NCI-H1930 (cell line): ENCODE measurements around the gene HM13.
"Not testable (repeated sequence)": the region's sequence is repeated elsewhere in the genome, so short reads cannot be mapped to it uniquely, and the experiment has no call there.

Experiments used
- DNase-seq, 2 experiments: peaks; one replicate each; lab custom pipeline; 2025; lab: John Stamatoyannopoulos, UW

HM13 gene

GRCh38 chr20:31590717-31591225, 76.5 kb downstream of the HM13 start:
- no peak for DNase-seq

- DNase-seq, result no peak
Measured at GRCh38 chr20:31593221-31594001, 79.2 kb downstream of the HM13 start.

DNA sequence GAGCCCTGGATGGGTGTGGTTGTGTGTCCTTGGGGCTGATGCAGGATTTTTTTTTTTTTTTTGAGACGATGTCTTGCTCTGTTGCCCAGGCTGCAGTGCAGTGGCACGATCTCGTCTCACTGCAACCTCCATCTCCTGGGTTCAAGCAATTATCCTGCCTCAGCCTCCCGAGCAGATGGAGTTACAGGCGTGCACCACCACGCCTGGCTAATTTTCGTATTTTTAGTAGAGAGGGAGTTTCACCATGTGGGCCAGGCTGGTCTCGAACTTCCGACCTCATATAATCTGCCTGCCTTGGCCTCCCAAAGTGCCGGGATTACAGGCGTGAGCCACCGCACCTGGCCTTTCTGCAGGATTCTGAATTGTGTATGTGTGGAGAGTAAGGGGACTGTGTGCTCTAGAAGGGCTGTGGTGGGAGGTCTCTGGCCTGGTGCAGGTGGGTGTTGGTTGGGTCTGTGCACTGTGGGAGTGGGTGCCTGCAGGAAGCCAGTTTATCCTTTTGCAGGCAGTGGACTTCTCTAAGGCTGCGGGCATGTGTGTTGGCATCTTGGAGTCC, 79.8 kb downstream of the HM13 start:
- no peak for DNase-seq

DNA sequence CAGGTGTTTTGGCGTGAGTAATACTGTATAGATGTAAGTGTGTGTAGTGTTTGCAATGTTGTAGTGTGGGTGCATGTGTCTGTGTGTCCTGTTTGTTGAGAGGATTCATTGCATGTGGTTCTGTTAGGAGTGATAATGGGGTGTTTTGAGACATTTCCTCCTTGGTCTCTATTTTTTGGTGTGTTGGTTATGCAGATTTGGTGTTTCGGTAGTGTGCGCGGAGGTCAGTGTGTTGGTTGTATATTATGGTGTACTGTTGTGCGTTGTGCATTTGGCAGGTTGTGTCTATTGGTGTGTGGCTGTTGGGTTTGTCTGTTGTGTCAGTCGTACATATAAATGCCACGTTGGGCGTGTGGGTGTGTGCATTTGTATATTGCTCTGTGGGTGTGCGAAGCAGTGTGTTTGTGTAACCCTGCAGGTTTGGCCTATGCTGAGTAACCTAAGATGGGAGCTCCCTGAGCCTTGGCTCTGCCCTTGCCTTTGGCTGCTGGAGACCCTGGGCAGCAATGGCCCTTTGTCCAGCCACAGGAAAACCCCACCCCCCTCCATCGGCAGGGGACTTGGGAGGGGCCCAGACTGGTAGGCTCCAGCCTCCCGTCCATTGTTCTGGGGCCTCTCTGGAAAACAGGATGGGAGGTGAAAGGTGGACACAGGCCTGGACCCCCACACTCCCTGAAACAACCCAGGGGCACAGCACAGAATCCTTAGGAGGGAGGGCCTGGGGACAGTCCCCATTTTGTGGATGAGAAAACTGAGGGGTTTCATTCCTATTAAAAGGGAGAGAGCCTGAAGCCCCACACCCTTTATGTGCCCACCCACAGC, 80.5 kb downstream of the HM13 start:
- no peak for DNase-seq

- DNase-seq, result no peak
Measured at GRCh38 chr20:31595380-31595653, 81.1 kb downstream of the HM13 start.

GRCh38 chr20:31595654-31596411, 81.6 kb downstream of the HM13 start:
- DNase-seq, result no peak

DNA sequence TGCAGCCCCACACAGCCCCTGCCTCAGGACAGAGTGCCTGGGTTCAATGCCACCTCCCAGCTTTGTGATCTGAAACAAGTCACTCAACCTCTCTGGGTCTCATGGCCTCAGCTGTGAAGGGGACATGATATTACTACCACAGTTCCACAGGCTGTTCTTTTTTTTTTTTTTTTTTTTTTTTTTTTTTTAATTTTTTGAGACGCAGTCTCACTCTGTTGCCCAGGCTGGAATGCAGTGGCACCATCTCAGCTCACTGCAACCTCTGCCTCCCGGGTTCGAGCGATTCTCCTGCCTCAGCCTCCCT, 82.1 kb downstream of the HM13 start:
- not testable (repeated sequence) for DNase-seq

- no peak for DNase-seq
Measured at GRCh38 chr20:31596831-31597480, 82.7 kb downstream of the HM13 start.

DNA sequence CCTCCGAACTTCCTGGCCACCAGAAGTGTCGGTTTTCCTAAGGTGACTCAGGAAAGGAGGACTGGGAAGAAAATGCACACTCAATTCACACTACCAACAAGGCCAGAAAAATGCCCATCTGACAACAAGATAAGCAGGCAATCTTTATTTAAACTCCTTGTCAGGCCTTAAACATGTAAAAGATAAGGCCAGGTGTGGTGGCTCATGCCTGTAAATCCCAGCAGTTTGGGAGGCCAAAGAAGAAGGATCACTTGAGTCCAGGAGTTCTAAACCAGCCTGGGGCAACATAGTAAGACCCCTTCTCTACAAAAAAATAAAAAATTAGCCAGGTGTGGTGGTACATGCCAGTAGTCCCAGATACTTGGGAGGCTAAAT, 83.2 kb downstream of the HM13 start:
- no peak for DNase-seq

GRCh38 chr20:31602431-31602778, 88.2 kb downstream of the HM13 start:
- DNase-seq, result no peak

DNA sequence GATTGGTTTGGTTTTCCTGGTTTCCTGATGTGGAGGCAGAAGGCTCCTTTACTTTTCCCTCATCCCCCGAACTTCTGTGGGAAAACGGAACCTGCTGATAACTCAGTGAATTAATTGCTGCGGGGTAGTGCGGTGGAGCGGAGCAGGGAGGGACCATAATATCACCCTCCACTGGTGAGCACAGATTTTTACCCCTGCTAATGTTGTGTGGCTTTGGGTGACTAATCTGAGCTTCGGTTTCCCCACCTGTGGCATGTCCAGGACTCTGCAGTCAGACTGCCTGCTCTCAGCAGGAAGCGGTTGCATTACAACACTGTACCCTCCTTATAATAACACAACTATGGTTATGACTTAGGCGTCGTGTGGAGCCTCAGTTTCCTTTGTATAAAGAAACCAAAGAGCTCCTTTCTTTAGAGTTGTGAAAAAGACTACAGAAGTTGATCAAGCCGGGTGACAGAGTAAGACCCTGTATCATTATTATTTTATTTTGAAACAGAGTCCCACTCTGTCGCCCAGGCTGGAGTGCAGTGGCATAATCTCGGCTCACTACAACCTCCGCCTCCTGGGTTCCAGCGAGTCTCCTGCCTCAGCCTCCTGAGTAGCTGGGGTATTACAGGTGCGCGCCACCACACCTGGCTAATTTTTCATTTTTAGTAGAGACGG, 88.7 kb downstream of the HM13 start:
- DNase-seq, result no peak

DNA sequence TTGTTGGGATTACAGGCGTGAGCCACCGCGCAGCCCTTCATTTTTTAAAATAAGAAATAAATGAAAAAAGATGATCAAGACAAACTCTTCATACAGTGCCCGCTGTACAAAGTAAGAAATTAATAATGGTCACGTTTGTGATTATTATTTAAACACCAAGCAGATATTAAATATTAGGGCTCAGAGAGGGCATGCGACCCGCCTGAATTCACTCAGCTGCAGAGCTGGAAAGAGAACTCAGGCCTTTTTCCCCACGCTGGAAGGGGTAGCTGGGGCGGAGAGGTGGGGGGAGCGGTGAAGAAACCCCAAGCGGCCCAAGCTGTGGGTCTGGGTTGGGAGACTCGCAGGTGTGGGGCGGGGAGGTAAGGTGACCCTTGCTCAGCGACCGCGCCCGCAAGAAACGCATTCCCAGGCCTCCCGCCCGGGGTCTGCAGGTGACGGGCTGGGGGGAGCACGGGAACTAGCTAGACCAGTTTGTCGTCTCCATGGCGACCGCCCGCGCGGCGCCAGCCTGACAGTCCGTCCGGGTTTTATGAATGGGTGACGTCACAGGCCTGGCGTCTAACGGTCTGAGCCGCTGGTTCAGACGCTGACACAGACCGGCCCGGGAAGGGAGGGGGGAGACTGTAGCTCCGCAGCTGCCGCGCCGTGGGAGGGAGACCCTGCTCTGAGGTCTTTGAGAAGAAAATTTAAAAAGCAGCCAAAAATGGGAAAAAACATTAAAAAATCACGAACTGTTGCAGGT, 89.8 kb downstream of the HM13 start:
- peak; percentile 99 to 100 for DNase-seq

GRCh38 chr20:31604567-31605030, 90.4 kb downstream of the HM13 start:
- peak in 1 of 2 experiments; percentile 75 for DNase-seq

DNA sequence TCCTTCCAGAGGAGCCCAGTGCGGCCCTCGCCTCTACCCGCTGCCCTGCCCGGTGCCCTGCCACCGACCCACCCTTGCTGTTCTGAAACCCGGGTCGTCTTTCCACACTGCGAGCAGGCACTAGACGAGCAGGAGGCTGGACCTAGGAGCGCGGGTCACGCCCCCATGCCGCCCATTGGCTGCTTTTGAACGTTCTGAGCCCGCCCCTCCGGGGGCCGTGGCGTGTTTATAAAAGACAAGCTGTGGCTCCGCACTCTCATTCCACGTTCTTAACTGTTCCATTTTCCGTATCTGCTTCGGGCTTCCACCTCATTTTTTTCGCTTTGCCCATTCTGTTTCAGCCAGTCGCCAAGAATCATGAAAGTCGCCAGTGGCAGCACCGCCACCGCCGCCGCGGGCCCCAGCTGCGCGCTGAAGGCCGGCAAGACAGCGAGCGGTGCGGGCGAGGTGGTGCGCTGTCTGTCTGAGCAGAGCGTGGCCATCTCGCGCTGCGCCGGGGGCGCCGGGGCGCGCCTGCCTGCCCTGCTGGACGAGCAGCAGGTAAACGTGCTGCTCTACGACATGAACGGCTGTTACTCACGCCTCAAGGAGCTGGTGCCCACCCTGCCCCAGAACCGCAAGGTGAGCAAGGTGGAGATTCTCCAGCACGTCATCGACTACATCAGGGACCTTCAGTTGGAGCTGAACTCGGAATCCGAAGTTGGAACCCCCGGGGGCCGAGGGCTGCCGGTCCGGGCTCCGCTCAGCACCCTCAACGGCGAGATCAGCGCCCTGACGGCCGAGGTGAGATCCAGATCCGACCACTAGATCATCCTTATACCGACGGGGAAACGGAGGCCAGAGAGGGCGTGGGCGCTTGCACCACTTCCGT, 91.0 kb downstream of the HM13 start, which contains the start of gene ID1:
TSS of gene ID1 (plus strand) at position 259 of the 871 bp plus-strand sequence. CDS start at position 358, 99 bp downstream.
- peak; percentile 98 to 99 for DNase-seq

DNA sequence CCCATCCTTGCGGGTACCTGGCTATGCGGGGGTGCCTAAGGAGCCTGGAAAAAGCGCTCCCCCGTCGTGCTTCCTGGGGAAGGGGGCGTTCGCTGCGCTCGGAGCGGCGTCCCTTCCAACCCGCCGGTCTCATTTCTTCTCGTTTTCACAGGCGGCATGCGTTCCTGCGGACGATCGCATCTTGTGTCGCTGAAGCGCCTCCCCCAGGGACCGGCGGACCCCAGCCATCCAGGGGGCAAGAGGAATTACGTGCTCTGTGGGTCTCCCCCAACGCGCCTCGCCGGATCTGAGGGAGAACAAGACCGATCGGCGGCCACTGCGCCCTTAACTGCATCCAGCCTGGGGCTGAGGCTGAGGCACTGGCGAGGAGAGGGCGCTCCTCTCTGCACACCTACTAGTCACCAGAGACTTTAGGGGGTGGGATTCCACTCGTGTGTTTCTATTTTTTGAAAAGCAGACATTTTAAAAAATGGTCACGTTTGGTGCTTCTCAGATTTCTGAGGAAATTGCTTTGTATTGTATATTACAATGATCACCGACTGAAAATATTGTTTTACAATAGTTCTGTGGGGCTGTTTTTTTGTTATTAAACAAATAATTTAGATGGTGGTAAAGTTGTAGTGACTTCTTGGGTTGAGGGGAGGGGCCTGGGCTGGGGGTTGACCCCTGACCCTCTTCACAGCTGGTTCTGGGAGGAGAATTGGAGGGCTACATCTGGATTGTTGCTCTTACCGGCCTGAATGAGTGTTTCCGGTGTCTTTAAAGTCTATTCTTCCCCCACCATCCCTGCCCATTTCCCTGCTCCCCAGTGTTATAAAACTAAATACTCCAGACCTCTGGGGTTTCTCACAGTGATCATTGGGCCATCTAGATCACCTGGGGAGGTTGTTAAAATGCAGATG, 91.9 kb downstream of the HM13 start:
- DNase-seq, result no peak

DNA sequence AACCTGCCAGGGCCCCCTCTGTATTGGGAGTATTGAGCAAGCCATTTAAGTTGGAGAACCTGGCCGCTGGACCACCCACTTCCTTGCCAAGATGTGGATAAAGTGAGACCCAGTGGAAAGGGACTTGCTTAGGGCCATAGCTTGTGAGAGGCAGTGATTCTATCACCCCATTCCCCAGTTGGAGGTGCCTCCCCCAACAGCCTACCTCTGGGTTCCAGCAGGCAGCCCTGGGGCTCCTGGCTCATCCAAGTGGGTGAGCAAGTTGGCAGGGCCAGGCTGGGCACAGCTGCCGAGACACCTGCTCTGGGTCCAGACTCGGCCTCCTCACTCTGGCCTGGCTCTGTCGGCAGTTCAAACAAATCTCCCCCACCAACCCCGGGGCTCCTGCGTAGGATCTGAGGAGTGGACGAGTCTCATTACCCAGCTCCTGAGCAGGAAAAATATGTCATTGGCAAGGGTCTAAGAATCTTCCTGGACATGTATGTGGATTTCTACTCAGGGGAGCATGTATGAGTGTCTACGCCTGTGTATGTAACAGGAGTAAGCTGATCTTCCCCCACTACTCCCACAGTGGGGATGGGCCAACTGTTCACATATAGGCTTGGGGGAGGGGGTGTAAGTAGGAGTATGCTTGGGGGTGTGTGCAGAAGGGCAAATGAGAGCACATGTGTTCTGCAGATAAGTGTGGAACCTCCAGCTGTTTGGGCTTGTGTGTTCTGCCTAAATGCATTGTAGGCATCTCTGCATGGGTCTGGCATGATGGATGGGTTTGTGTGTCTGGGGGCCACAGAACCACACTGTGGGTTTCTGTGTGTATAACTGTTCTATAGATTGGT, 92.8 kb downstream of the HM13 start:
- peak; percentile 67 to 68 for DNase-seq

GRCh38 chr20:31607640-31608250, 93.5 kb downstream of the HM13 start:
- no peak for DNase-seq
